OCI-LY7 (cell line): ENCODE results near the gene EPHB1.

Experiments
- EZH2phosphoT487 ChIP-seq: fragments of 200-600 bp; sonication (generic); IDR thresholded peaks from 2 replicates; pipeline ENCODE4 v1.6.1; 2018; ENCODE audit warnings: low read depth, borderline replicate concordance, mild to moderate bottlenecking, mixed run types, antibody characterized with exemption, low read length, moderate library complexity, mixed read lengths
- TF ChIP-seq, protein P1 (sequence below): fragments of 200-600 bp; sonication (generic); conservative IDR thresholded peaks from 2 replicates; pipeline ENCODE4 v1.5.1; 2014; ENCODE audit warnings: mild to moderate bottlenecking, antibody characterized with exemption, low read length, moderate library complexity, mixed read lengths

DNA sequence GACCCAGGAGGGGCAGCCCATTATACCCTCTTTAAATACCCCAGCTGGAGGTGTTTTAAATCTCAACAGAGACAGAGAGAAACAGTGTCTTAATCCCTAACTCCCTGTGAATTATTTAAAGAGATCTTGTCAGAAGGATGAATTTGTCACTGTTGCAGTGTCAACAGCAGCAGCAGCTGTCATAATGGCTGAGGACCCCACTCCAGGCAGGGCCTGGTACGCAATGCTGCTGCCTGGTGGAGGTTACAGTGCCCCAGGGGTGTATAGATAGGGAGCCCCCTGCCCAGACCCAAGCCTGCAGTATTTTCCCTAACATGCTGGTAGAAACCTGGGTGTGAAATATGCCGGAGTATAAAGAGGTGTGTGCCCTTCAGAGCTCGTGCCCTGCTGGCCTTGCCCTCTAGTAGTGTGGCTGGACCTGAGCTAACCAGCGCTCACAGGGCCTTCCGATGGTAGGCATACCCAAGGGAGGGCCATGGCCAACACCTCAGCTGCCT, 143.0 kb downstream of the EPHB1 start:
- TF ChIP-seq, protein P1, sequence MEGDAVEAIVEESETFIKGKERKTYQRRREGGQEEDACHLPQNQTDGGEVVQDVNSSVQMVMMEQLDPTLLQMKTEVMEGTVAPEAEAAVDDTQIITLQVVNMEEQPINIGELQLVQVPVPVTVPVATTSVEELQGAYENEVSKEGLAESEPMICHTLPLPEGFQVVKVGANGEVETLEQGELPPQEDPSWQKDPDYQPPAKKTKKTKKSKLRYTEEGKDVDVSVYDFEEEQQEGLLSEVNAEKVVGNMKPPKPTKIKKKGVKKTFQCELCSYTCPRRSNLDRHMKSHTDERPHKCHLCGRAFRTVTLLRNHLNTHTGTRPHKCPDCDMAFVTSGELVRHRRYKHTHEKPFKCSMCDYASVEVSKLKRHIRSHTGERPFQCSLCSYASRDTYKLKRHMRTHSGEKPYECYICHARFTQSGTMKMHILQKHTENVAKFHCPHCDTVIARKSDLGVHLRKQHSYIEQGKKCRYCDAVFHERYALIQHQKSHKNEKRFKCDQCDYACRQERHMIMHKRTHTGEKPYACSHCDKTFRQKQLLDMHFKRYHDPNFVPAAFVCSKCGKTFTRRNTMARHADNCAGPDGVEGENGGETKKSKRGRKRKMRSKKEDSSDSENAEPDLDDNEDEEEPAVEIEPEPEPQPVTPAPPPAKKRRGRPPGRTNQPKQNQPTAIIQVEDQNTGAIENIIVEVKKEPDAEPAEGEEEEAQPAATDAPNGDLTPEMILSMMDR: no peak
- no peak for TF ChIP-seq EZH2phosphoT487
